GM10248 (cell line): ENCODE results near the gene SEC14L5.
A peak's percentile ranks its signal among the peaks of the same experiment; 100 is the strongest.

Experiments
- CTCF ChIA-PET: fragments of 300-600 bp; sonication (Branson Sonifier 250); formaldehyde crosslinking; extraction: SDS; loops from one replicate; lab custom pipeline; 2021; ENCODE audit warnings: antibody characterized with exemption; lab: Yijun Ruan, JAX
- POLR2A ChIA-PET: fragments of 350-650 bp; sonication (Branson Sonifier 250); formaldehyde crosslinking; extraction: SDS; loops from one replicate; lab custom pipeline; 2020; ENCODE audit warnings: antibody characterized with exemption; lab: Yijun Ruan, JAX
- DNase-seq: peaks from one replicate; pipeline ENCODE4 v3.0.0; 2012; ENCODE audit errors: extremely low spot score
- CTCF ChIP-seq: IDR thresholded peaks from 2 replicates; pipeline ENCODE4 v1.5.1; 2012; ENCODE audit warnings: mild to moderate bottlenecking, low read depth; ENCODE audit errors: extremely low read depth, missing control alignments, control extremely low read depth

The SEC14L5 gene

GRCh38 chr16:4935241-4935855 is 22.8 kb upstream of the SEC14L5 start:
- ChIA-PET CTCF (no interaction called here), POLR2A (no interaction called here)
- no peak for DNase-seq
- no peak for TF ChIP-seq CTCF

GRCh38 chr16:4936181-4936990 is 21.7 kb upstream of the SEC14L5 start:
- CTCF ChIA-PET: no interaction called here
- TF ChIP-seq CTCF: peak; percentile 9
- DNase-seq: no peak
- POLR2A ChIA-PET: no interaction called here

DNA sequence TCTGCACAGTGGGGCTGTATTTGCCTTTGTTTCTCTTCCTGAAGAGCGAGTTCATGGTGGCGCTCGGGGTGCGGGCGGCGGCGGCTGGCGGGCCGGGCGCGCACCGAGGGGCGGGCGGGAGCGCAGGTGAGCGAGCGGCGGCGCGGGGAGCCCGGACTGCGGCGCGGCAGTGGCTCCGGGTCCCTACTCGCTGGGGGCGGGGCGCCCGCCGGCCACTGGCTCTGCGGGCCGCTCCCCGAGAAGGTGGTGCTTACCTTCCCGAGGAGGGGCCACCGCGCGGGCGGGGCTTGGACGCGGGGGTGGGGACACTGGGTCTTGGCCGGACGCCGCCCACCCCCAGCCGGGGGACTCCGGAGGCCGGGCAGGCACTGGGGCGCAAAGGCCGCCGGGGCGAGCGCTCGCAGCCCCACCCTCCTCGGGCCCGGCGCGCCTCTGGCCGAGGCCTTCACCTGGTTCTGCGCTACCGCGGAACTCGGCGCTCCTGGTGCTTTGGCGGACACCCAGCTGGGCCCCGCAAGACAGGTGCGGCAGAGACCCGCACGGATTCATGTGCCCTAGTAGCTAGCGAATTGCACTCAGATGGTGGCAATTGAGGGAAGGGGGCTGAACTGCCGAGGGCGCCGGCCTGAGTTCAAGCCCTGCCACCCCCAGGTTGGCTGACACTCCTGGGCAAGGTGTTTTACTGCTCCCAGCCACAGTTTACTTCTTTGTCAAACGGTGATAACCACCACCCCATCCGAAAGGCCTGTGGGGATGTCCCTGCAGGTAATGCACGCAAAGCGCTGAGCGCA is 20.9 kb upstream of the SEC14L5 start, which contains the start of gene PPL:
TSS of gene PPL (minus strand) at position 158 of the 791 bp plus-strand sequence. CDS start at position 55, 103 bp downstream.
- peak; percentile 83 for DNase-seq
- CTCF ChIA-PET: interaction anchor here (1.8 kb wide), 1 partner anchor 19 kb away, joined by 4 read pairs; no protein-coding TSS in a partner anchor
- POLR2A ChIA-PET: no interaction called here
- no peak for TF ChIP-seq CTCF

DNA sequence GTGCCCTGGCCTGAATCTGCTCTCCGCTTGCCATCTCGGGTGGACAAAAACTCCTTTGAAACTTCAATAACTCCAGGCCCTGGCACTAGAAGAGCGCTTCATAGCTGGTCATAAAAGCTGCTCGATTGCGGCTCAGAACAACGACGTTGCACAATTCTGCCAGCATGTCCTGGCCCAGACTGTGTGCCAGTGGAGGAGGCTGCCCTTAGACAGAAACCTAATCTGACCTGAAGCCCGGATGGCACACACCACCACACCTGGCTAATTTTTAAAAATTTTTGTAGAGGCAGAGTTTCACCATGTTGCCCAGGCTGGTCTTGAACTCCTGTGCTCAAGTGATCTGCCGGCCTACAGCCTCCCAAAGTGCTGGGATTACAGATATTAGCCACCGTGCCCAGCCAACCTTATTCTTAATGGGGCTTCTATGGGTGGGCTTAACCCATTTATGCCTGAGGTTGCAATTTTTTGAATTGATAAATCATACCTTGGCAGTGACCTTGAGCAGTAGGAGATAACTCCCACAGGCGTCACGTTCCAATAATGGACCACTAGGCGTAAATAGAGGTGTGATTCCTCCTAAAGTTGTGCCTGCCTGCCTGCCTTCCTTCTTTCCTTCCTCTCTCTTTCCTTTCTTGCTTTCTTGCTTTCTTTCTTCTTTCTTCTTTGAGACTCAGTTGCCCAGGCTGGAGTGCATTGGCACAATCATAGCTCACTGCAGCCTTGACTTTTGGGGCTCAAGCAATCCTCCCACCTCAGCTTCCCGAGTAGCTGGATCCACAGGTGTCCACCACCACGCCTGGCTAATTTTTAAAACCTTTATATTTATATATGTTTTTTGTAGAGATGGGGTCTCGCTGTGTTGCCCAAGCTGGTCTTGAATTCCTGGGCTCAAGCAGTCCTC is 20.1 kb upstream of the SEC14L5 start:
- no peak for TF ChIP-seq CTCF
- POLR2A ChIA-PET: no interaction called here
- CTCF ChIA-PET: interaction anchor here (1.8 kb wide), 1 partner anchor 18 kb away, joined by 4 read pairs; no protein-coding TSS in a partner anchor
- DNase-seq: no peak

- TF ChIP-seq CTCF: no peak
- no peak for DNase-seq
- ChIA-PET POLR2A (no interaction called here), CTCF (interaction anchor here (1.8 kb wide), 1 partner anchor 17 kb away, joined by 4 read pairs; no protein-coding TSS in a partner anchor)
Measured at GRCh38 chr16:4938683-4939030, 19.5 kb upstream of the SEC14L5 start.
